Measurements from ENCODE around the gene OR2Z1. TPM values are rescaled to one million over a fixed set of nuclear protein-coding genes. Genes with fewer than 3 reads are reported as not detected.
"Not testable (repeated sequence)": the region's sequence is repeated elsewhere in the genome, so short reads cannot be mapped to it uniquely, and the experiment has no call there.

Gene OR2Z1
- total RNA-seq, 6 experiments from 2014 or later, result not detected

DNA sequence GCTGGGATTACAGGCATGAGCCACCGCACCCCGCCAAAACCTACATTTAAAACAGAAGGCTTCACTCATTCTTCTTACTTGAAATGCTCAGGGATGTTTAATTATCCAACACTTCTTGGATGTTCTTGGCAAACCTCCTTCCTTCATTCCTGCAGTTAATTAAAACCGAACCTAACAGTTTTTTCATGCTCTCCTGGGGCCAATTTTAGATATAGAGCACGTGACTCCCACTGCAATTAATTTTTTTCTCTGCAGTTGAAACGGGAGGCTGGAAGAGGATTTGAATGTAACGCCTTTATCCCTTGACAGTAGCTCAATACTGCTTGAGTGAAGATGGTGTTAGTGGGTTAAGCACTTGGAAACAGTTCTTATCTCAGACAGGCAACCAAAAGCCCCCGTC, 18.2 kb upstream of the OR2Z1 start:
- Mint-ChIP-seq H3K27ac (no peak overlapping the region), H3K36me3 (ENCODE audit: low read depth) (no peaks in the 10 kb centered on the region), H3K4me1 (ENCODE audit: low read depth) (no peaks in the 10 kb centered on the region), H3K9me3 (peaks cover 23% of the 10 kb centered on the region), H3K27me3 (ENCODE audit: insufficient read depth) (no peaks in the 10 kb centered on the region; the same call in 1 of the 2 replicates), H3K4me3 (no peak overlapping the region)
- TF ChIP-seq, protein P1, sequence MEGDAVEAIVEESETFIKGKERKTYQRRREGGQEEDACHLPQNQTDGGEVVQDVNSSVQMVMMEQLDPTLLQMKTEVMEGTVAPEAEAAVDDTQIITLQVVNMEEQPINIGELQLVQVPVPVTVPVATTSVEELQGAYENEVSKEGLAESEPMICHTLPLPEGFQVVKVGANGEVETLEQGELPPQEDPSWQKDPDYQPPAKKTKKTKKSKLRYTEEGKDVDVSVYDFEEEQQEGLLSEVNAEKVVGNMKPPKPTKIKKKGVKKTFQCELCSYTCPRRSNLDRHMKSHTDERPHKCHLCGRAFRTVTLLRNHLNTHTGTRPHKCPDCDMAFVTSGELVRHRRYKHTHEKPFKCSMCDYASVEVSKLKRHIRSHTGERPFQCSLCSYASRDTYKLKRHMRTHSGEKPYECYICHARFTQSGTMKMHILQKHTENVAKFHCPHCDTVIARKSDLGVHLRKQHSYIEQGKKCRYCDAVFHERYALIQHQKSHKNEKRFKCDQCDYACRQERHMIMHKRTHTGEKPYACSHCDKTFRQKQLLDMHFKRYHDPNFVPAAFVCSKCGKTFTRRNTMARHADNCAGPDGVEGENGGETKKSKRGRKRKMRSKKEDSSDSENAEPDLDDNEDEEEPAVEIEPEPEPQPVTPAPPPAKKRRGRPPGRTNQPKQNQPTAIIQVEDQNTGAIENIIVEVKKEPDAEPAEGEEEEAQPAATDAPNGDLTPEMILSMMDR (IDR thresholded peaks at IDR 0.05), result no peak
- DNase-seq, result no peak

DNA sequence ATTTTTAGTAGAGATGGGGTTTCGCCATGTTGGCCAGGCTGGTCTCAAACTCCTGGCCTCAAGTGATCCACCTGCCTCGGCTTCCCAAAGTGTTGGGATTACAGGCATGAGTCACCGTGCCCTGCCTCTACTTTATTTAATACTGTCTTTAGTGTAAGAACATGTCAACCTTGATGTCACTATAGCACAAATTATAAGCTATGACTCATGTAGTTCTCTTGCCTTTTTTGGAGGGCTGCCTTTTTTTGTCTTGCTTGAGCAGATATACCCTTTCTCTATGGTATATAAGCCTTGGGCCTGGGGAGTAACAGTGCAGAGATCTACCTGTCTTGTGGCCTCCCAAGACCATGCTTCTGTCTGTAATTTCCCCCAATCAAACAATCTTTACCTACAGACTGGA, 16.1 kb upstream of the OR2Z1 start:
- peaks cover 18% of the 10 kb centered on the region for H3K9me3 Mint-ChIP-seq
- not testable (repeated sequence) for H3K27me3 Mint-ChIP-seq (ENCODE audit: insufficient read depth); DNase-seq; H3K27ac Mint-ChIP-seq; H3K4me3 Mint-ChIP-seq; H3K36me3 Mint-ChIP-seq (ENCODE audit: low read depth); H3K4me1 Mint-ChIP-seq (ENCODE audit: low read depth)

GRCh38 chr19:8705742-8706141, 15.7 kb upstream of the OR2Z1 start:
- no peak for DNase-seq
- TF ChIP-seq, protein P1 (IDR thresholded peaks at IDR 0.05), result no peak
- Mint-ChIP-seq H3K4me3 (no peak overlapping the region), H3K27ac (no peak overlapping the region), H3K36me3 (ENCODE audit: low read depth) (no peaks in the 10 kb centered on the region), H3K9me3 (peaks cover 19% of the 10 kb centered on the region), H3K4me1 (ENCODE audit: low read depth) (no peaks in the 10 kb centered on the region), H3K27me3 (ENCODE audit: insufficient read depth) (no peaks in the 10 kb centered on the region; the same call in 1 of the 2 replicates)

GRCh38 chr19:8710337-8710736, 11.1 kb upstream of the OR2Z1 start:
- not testable (repeated sequence) for H3K4me1 Mint-ChIP-seq (ENCODE audit: low read depth); H3K4me3 Mint-ChIP-seq; DNase-seq; H3K27ac Mint-ChIP-seq; H3K27me3 Mint-ChIP-seq (ENCODE audit: insufficient read depth); H3K36me3 Mint-ChIP-seq (ENCODE audit: low read depth)
- peaks cover 31% of the 10 kb centered on the region for H3K9me3 Mint-ChIP-seq

- TF ChIP-seq, protein P1 (IDR thresholded peaks at IDR 0.05), result no peak
- H3K4me1 Mint-ChIP-seq (ENCODE audit: low read depth), result no peaks in the 10 kb centered on the region
- H3K4me3 Mint-ChIP-seq, result no peak overlapping the region
- no peak overlapping the region for H3K27ac Mint-ChIP-seq
- DNase-seq, result no peak
- peaks cover 9% of the 10 kb centered on the region; the same call in 1 of the 2 replicates for H3K36me3 Mint-ChIP-seq (ENCODE audit: low read depth)
- H3K27me3 Mint-ChIP-seq (ENCODE audit: insufficient read depth), result peaks cover 3% of the 10 kb centered on the region
- peaks cover 50% of the 10 kb centered on the region for H3K9me3 Mint-ChIP-seq
Measured at GRCh38 chr19:8722032-8722431, 598 bp downstream of the OR2Z1 start.

DNA sequence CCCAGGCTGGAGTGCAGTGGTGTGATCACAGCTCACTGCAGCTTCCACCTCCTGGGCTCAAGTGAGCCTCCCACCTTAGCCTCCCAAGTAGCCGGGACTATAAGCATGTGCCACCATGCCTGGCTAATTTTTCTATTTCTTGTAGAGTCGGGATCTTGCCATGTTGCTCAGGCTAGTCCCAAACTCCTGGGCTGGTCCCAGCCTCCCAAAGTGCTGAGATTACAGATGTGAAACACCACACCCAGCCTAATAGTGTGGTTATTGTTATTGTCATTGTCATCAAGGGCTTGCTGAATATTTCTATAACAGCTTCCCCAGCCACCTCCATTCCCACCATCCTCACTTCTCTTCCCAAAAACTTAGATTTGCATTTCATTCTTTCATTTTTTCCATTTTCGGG, 2.8 kb downstream of the OR2Z1 start:
- no peak overlapping the region for H3K4me3 Mint-ChIP-seq
- TF ChIP-seq, protein P1 (IDR thresholded peaks at IDR 0.05), result no peak
- H3K36me3 Mint-ChIP-seq (ENCODE audit: low read depth), result peaks cover 9% of the 10 kb centered on the region; the same call in 1 of the 2 replicates
- peaks cover 3% of the 10 kb centered on the region for H3K27me3 Mint-ChIP-seq (ENCODE audit: insufficient read depth)
- no peak for DNase-seq
- no peaks in the 10 kb centered on the region for H3K4me1 Mint-ChIP-seq (ENCODE audit: low read depth)
- H3K9me3 Mint-ChIP-seq, result peaks cover 60% of the 10 kb centered on the region
- H3K27ac Mint-ChIP-seq, result no peak overlapping the region

Data from HFFc6 (cell line).